H9 (cell line): ENCODE results near the gene LARP6. TPM values are rescaled to one million over a fixed set of nuclear protein-coding genes. Genes with fewer than 3 reads are reported as not detected.

Experiments used
- DNase-seq: peaks from one replicate; pipeline ENCODE4 v3.0.0-alpha.2; 2017
- H2AFZ ChIP-seq: one replicate; pipeline ENCODE4 v1.6.1; 2013; ENCODE audit warnings: mild to moderate bottlenecking, low read length, control low read depth, moderate library complexity
- H2AK5ac ChIP-seq: 2 replicates; pipeline ENCODE4 v1.6.1; 2013; ENCODE audit warnings: low read length, control low read depth, mixed read lengths; ENCODE audit not compliant: insufficient read length
- H2BK120ac ChIP-seq: one replicate; pipeline ENCODE4 v1.6.1; 2013; ENCODE audit warnings: low read depth, mild to moderate bottlenecking, low read length, control low read depth, inconsistent platforms; ENCODE audit not compliant: poor library complexity, severe bottlenecking
- H2BK12ac ChIP-seq: 2 replicates; pipeline ENCODE4 v1.6.1; 2013; ENCODE audit warnings: low read length, control low read depth, mixed read lengths, low read depth; ENCODE audit not compliant: insufficient read length
- H2BK15ac ChIP-seq: 2 replicates; pipeline ENCODE4 v1.6.1; 2013; ENCODE audit warnings: low read depth, low read length, control low read depth
- H2BK20ac ChIP-seq: one replicate; pipeline ENCODE4 v1.6.1; 2013; ENCODE audit warnings: low read depth, mild to moderate bottlenecking, low read length, control low read depth, inconsistent platforms; ENCODE audit not compliant: poor library complexity, severe bottlenecking
- H2BK5ac ChIP-seq: 2 replicates; pipeline ENCODE4 v1.6.1; 2013; ENCODE audit warnings: low read length, control low read depth, mixed read lengths; ENCODE audit not compliant: insufficient read length
- H3K14ac ChIP-seq: 2 replicates; pipeline ENCODE4 v1.6.1; 2013; ENCODE audit warnings: low read length, control low read depth; ENCODE audit not compliant: insufficient read depth
- H3K18ac ChIP-seq: 2 replicates; pipeline ENCODE4 v1.6.1; 2013; ENCODE audit warnings: low read depth, mild to moderate bottlenecking, mixed read lengths, low read length, control low read depth; ENCODE audit not compliant: insufficient read length
- H3K23ac ChIP-seq: 2 replicates; pipeline ENCODE4 v1.6.1; 2013; ENCODE audit warnings: low read length, control low read depth, mixed read lengths, low read depth; ENCODE audit not compliant: insufficient read length
- H3K23me2 ChIP-seq: 2 replicates; pipeline ENCODE4 v1.6.1; 2013; ENCODE audit warnings: low read depth, mild to moderate bottlenecking, mixed read lengths, low read length, control low read depth; ENCODE audit not compliant: insufficient read length, poor library complexity, severe bottlenecking
- H3K27ac ChIP-seq: 2 replicates; pipeline ENCODE4 v1.5.1; 2013; ENCODE audit warnings: low read length, control low read depth, mixed read lengths, low read depth; ENCODE audit not compliant: insufficient read length
- H3K27me3 ChIP-seq: 2 replicates; pipeline ENCODE4 v1.6.1; 2013; ENCODE audit warnings: low read length, control low read depth, inconsistent platforms; ENCODE audit not compliant: insufficient read depth
- H3K4ac ChIP-seq: 2 replicates; pipeline ENCODE4 v1.6.1; 2013; ENCODE audit warnings: low read depth, mild to moderate bottlenecking, control low read depth, inconsistent platforms, low read length, moderate library complexity
- H3K4me1 ChIP-seq: 2 replicates; pipeline ENCODE4 v1.6.1; 2013; ENCODE audit warnings: low read length, control low read depth, inconsistent platforms; ENCODE audit not compliant: insufficient read depth
- H3K4me2 ChIP-seq: 2 replicates; pipeline ENCODE4 v1.6.1; 2013; ENCODE audit warnings: low read length, control low read depth, mixed read lengths; ENCODE audit not compliant: insufficient read length, insufficient read depth
- H3K56ac ChIP-seq: 2 replicates; pipeline ENCODE4 v1.6.1; 2013; ENCODE audit warnings: low read depth, mild to moderate bottlenecking, mixed read lengths, low read length, control low read depth; ENCODE audit not compliant: insufficient read length
- H3K79me1 ChIP-seq: 2 replicates; pipeline ENCODE4 v1.6.1; 2013; ENCODE audit warnings: low read depth, mild to moderate bottlenecking, moderate library complexity, low read length, control low read depth, inconsistent platforms; ENCODE audit not compliant: insufficient read depth, poor library complexity, severe bottlenecking
- H3K79me2 ChIP-seq: 2 replicates; pipeline ENCODE4 v1.6.1; 2013; ENCODE audit warnings: low read length, control low read depth, inconsistent platforms; ENCODE audit not compliant: insufficient read depth
- H3K9ac ChIP-seq: 2 replicates; pipeline ENCODE4 v1.6.1; 2013; ENCODE audit warnings: low read length, control low read depth, mixed read lengths; ENCODE audit not compliant: insufficient read length; ENCODE audit errors: extremely low read depth
- H3K9me3 ChIP-seq: one replicate; pipeline ENCODE4 v1.6.1; 2013; ENCODE audit warnings: low read depth, low read length, inconsistent platforms; ENCODE audit not compliant: control insufficient read depth
- H3T11ph ChIP-seq: one replicate; pipeline ENCODE4 v1.6.1; 2013; ENCODE audit warnings: mild to moderate bottlenecking, low read length, control low read depth, inconsistent platforms
- H4K20me1 ChIP-seq: one replicate; pipeline ENCODE4 v1.6.1; 2013; ENCODE audit not compliant: control insufficient read depth, insufficient read length, insufficient read depth
- H4K5ac ChIP-seq: 2 replicates; pipeline ENCODE4 v1.6.1; 2013; ENCODE audit warnings: low read depth, mild to moderate bottlenecking, mixed read lengths, low read length, control low read depth; ENCODE audit not compliant: insufficient read length
- H4K8ac ChIP-seq: replicated peaks from 2 replicates; pipeline ENCODE4 v1.6.1; 2013; ENCODE audit warnings: low read length, control low read depth, mixed read lengths, low read depth; ENCODE audit not compliant: insufficient read length
- H4K91ac ChIP-seq: 2 replicates; pipeline ENCODE4 v1.6.1; 2013; ENCODE audit warnings: low read depth, mild to moderate bottlenecking, moderate library complexity, mixed read lengths, low read length, control low read depth; ENCODE audit not compliant: insufficient read length
- H3K27ac Mint-ChIP-seq, 3 experiments: 2 replicates in 2 of 3; 3 replicates in 1 of 3; pipeline ENCODE4 v1.8.0; 2020 to 2021; ENCODE audit warnings: mixed read lengths in 3 of 3, mild to moderate bottlenecking in 1 of 3, moderate library complexity in 1 of 3
- H3K27me3 Mint-ChIP-seq: 2 replicates; pipeline ENCODE4 v1.8.0; 2021; ENCODE audit warnings: low read depth, mild to moderate bottlenecking, moderate library complexity, mixed read lengths
- H3K36me3 Mint-ChIP-seq, 3 experiments: 2 replicates in 2 of 3; 3 replicates in 1 of 3; pipeline ENCODE4 v1.8.0; 2020 to 2021; ENCODE audit warnings: low read depth in 3 of 3, mixed read lengths in 3 of 3; ENCODE audit not compliant: insufficient read depth in 1 of 3
- H3K4me1 Mint-ChIP-seq, 2 experiments: 2 replicates each; pipeline ENCODE4 v1.8.0; 2020; ENCODE audit warnings: mixed read lengths in 2 of 2
- H3K4me3 Mint-ChIP-seq, 2 experiments: 2 replicates in 1 of 2; 3 replicates in 1 of 2; pipeline ENCODE4 v1.8.0; 2020 to 2021; ENCODE audit warnings: mild to moderate bottlenecking in 2 of 2, mixed read lengths in 2 of 2, moderate library complexity in 1 of 2
- H3K9me3 Mint-ChIP-seq, 2 experiments: 2 replicates in 1 of 2; 3 replicates in 1 of 2; pipeline ENCODE4 v1.8.0; 2020; ENCODE audit warnings: mild to moderate bottlenecking in 2 of 2, mixed read lengths in 2 of 2, moderate library complexity in 1 of 2
- CTCF ChIP-seq: fragments of 200-600 bp; sonication (generic); conservative IDR thresholded peaks from 3 replicates; pipeline ENCODE4 v1.8.0; 2021; ENCODE audit warnings: antibody characterized with exemption, mild to moderate bottlenecking
- WGBS: extraction: QIAGEN DNeasy Blood & Tissue Kit; methylation state at CpG from one replicate; pipeline ENCODE4 v1.1.7; 2013; ENCODE audit warnings: missing lambda C conversion rate, low lambda C conversion rate, mixed read lengths; ENCODE audit not compliant: insufficient read length; ENCODE audit errors: extremely low coverage; 5-methylcytosine and 5-hydroxymethylcytosine counted together
- total RNA-seq: library from RNA; stranded (reverse); gene quantifications from 2 replicates; pipeline ENCODE4 v1.2.1, GENCODE V29; 2021

LARP6 gene
- total RNA-seq, 1 experiment from 2014 or later = 18.9 TPM

- no peak overlapping the region for H3K14ac ChIP-seq
- no peak overlapping the region for H3K4ac ChIP-seq
- H4K91ac ChIP-seq = no peak overlapping the region
- H3K79me1 ChIP-seq = no peaks in the 10 kb centered on the region
- no peaks in the 10 kb centered on the region for H3K79me2 ChIP-seq
- no peaks in the 10 kb centered on the region for H3K4me1 ChIP-seq
- H3K23me2 ChIP-seq = no peaks in the 10 kb centered on the region
- no peak overlapping the region for H3K27ac ChIP-seq
- H4K5ac ChIP-seq = no peak overlapping the region
- no peaks in the 10 kb centered on the region for H4K20me1 ChIP-seq
- H3K27me3 Mint-ChIP-seq = no peaks in the 10 kb centered on the region
- no peak overlapping the region for H2BK12ac ChIP-seq
- TF ChIP-seq CTCF = no peak
- H2BK15ac ChIP-seq = no peak overlapping the region
- H3K9ac ChIP-seq = no peak overlapping the region
- H2BK5ac ChIP-seq = no peak overlapping the region
- no peak overlapping the region for H3K18ac ChIP-seq
- H3K27me3 ChIP-seq = no peaks in the 10 kb centered on the region
- no peak overlapping the region for H2AK5ac ChIP-seq
- H3K9me3 ChIP-seq = no peaks in the 10 kb centered on the region
- H3K23ac ChIP-seq = no peak overlapping the region
- DNase-seq = no peak
- no peak overlapping the region for H3K56ac ChIP-seq
- no peak overlapping the region for H3K4me3 Mint-ChIP-seq
- no peak overlapping the region for H3K27ac Mint-ChIP-seq
- peaks cover 0 to 3% of the 10 kb centered on the region in 2 experiments; a peak in 3 of 5 replicates for H3K9me3 Mint-ChIP-seq
- H2BK120ac ChIP-seq = no peak overlapping the region
- H2AFZ ChIP-seq = no peak overlapping the region
- H2BK20ac ChIP-seq = no peak overlapping the region
- H4K8ac ChIP-seq = no peak overlapping the region
- no CpG with 5 or more reads among the region's 4 CpGs for WGBS
- H3K4me2 ChIP-seq = no peak overlapping the region
- H3T11ph ChIP-seq = no peak overlapping the region
- peaks cover 0 to 2% (median 0%) of the 10 kb centered on the region in 3 experiments; a peak in 2 of 7 replicates for H3K36me3 Mint-ChIP-seq
- no peaks in the 10 kb centered on the region for H3K4me1 Mint-ChIP-seq
Observed at GRCh38 chr15:70802629-70803028, 51.3 kb downstream of the LARP6 start.
